ENCODE measurements around the gene FAM43B. TPM values are rescaled to one million over a fixed set of nuclear protein-coding genes. Genes with fewer than 3 reads are reported as not detected.

The FAM43B gene
- total and polyA plus RNA-seq, 10 of the 15 experiments (the other 5 are each of a cell fraction or from before 2014, with no cell fraction given), result not detected

DNA sequence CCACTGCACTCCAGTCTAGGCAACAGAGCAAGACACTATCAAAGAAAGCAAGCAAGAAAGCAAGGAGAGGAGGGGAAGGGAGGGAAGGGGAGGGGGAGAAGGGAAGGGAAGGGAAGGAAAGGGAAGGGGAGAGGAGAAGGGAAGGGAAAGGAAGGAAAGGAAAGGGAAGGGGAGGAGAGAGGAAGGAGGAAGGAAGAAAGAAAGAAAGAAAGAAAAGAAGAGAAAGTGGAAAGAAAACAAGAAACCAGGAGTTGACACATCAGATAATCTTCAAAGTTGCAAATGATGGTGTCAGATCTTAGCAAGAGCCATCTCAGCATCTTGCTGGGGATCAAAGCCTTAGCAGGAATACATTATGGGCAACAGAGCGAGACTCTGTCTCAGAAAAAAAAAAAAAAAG is 21.6 kb downstream of the FAM43B start (continued):
- TF ChIP-seq, protein P1, sequence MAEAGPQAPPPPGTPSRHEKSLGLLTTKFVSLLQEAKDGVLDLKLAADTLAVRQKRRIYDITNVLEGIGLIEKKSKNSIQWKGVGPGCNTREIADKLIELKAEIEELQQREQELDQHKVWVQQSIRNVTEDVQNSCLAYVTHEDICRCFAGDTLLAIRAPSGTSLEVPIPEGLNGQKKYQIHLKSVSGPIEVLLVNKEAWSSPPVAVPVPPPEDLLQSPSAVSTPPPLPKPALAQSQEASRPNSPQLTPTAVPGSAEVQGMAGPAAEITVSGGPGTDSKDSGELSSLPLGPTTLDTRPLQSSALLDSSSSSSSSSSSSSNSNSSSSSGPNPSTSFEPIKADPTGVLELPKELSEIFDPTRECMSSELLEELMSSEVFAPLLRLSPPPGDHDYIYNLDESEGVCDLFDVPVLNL (IDR thresholded peaks at IDR 0.05; ENCODE audit: low read depth, low read length), result no peak
- no peak for TF ChIP-seq NFXL1 (IDR thresholded peaks at IDR 0.05; ENCODE audit: borderline replicate concordance)
- TF ChIP-seq SRF (IDR thresholded peaks at IDR 0.05; ENCODE audit: low read depth in 2 of 2, low read length in 2 of 2), result no peak
- no peak for TF ChIP-seq IKZF2 (IDR thresholded peaks at IDR 0.05)

DNA sequence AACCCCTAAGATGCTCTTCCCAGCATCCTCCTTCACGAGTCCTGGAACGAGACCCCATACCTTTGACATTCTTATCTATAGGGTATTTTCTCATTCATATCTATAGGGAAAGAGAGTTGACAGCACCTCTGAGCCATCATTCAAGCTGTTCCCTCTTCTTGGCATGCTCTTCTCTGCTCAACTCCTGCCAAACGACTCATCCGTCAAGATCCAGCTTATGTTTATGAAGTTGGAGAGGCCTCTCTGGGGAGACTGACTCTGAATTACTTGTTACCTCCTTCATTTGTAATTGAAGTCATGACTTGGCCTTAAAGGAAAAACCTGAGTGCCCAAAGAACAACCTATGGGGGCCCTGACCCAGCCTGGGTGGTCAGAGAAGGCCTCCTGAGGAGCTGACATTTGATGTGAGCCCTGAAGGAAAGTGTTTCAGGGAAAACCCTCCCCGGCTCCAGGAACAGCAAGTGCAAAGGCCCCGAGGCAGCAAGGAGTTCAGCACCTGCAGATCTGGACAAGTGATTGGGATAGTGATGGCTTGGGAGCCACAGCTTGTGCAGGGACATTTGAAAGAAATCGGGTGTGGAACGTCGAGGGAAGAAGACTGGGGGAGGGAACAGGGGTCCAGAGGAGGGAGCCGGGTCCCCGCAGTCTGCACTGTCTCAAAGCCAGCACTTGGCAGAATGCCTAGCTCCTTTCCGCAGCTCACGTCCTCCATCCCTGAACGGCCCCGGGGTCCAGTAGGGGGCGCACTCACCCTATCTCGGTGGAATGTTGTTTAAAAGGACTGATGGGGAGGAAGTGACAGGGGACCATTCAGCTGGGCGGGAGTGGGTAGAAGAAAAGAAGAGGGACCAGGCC is 22.5 kb downstream of the FAM43B start:
- 16% methylated on average over 18 of the region's 18 CpGs for WGBS (ENCODE audit: insufficient coverage, insufficient replicate concordance, low lambda C conversion rate, missing lambda C conversion rate)
- H4K20me1 ChIP-seq (ENCODE audit: control insufficient read depth, insufficient read depth), result no peaks in the 10 kb centered on the region
- H3K4me1 ChIP-seq (ENCODE audit: control insufficient read depth, insufficient read depth, low read length), result no peaks in the 10 kb centered on the region
- H3K79me2 ChIP-seq (ENCODE audit: control insufficient read depth, insufficient read depth, low read length), result no peaks in the 10 kb centered on the region
- BruUV-seq (replicated peaks), result no TSS peak
- H3K36me3 ChIP-seq (ENCODE audit: control insufficient read depth in 2 of 2, insufficient read depth in 2 of 2, low read length in 1 of 2), result no peaks in the 10 kb centered on the region
- in situ Hi-C loops (cut with MboI), result no loop called here
- ATAC-seq (peak; percentile 84), FAIRE-seq (no peak), DNase-seq (ENCODE audit: low read depth, low spot score) (no peak)
- ChIA-PET POLR2A (interaction anchor here (0.5 kb wide), 1 partner anchor 21 kb away, joined by 4 read pairs; no protein-coding TSS in a partner anchor), SMC1A (ENCODE audit: uncharacterized antibody, unreplicated experiment) (interaction anchor here (0.6 to 1.6 kb wide), 5 partner anchors 38 to 938 kb away, joined by 3 to 6 read pairs (median 4); no protein-coding TSS in a partner anchor), CTCF (interaction anchor here (0.6 to 2.2 kb wide), 19 partner anchors 10 to 620 kb away, joined by 3 to 31 read pairs (median 4); partner anchors contain the start of genes DDOST and PINK1), RAD21 (ENCODE audit: unreplicated experiment) (interaction anchor here (1.0 to 1.1 kb wide), 2 partner anchors 59 to 621 kb away, joined by 3 to 4 read pairs; no protein-coding TSS in a partner anchor)
- H3K9me3 ChIP-seq (replicated peaks; ENCODE audit: control insufficient read depth, insufficient read depth, low read length), result no peaks in the 10 kb centered on the region; the same call in 2 of the 3 replicates
- H3K4me2 ChIP-seq (ENCODE audit: control insufficient read depth, insufficient read depth), result no peak overlapping the region
- H3K4me3 ChIP-seq, result no peak overlapping the region
- no peak overlapping the region for H3K27ac ChIP-seq (ENCODE audit: control insufficient read depth, insufficient read depth)
- no peak overlapping the region for H2AFZ ChIP-seq (ENCODE audit: control insufficient read depth, low read depth, low read length)
- intact Hi-C loops (cut with micrococcal nuclease; ENCODE audit: unreplicated experiment), result loop anchor here (1.0 kb wide), 1 partner anchor 65 kb away; no protein-coding TSS in a partner anchor
- H3K27me3 ChIP-seq (replicated peaks in 1 of 2; ENCODE audit: control insufficient read depth in 2 of 2, insufficient read depth in 2 of 2, low read length in 1 of 2), result no peaks in the 10 kb centered on the region
- TF ChIP-seq SMC3 (IDR thresholded peaks at IDR 0.05; ENCODE audit: borderline replicate concordance, low read length) (peak; percentile 28; the same call in 1 of the 2 replicates), FOS (IDR thresholded peaks at IDR 0.05; ENCODE audit: borderline replicate concordance, extremely low read depth, insufficient read length) (no peak), RAD21 (IDR thresholded peaks at IDR 0.05; ENCODE audit: insufficient read depth, low read depth, low read length) (peak; percentile 41), RUNX3 (IDR thresholded peaks at IDR 0.05; ENCODE audit: low read length) (no peak), LARP7 (IDR thresholded peaks at IDR 0.05) (no peak)
- TF ChIP-seq, protein P2, sequence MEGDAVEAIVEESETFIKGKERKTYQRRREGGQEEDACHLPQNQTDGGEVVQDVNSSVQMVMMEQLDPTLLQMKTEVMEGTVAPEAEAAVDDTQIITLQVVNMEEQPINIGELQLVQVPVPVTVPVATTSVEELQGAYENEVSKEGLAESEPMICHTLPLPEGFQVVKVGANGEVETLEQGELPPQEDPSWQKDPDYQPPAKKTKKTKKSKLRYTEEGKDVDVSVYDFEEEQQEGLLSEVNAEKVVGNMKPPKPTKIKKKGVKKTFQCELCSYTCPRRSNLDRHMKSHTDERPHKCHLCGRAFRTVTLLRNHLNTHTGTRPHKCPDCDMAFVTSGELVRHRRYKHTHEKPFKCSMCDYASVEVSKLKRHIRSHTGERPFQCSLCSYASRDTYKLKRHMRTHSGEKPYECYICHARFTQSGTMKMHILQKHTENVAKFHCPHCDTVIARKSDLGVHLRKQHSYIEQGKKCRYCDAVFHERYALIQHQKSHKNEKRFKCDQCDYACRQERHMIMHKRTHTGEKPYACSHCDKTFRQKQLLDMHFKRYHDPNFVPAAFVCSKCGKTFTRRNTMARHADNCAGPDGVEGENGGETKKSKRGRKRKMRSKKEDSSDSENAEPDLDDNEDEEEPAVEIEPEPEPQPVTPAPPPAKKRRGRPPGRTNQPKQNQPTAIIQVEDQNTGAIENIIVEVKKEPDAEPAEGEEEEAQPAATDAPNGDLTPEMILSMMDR (IDR thresholded peaks at IDR 0.05 in 2 of 3, conservative IDR thresholded peaks at IDR 0.05 in 1 of 3; ENCODE audit: control insufficient read depth in 2 of 3, extremely low read depth in 1 of 3, insufficient read depth in 1 of 3, low read depth in 3 of 3, low read length in 3 of 3), result peak; percentile 48 to 62 (median 61)
- H3K9ac ChIP-seq (ENCODE audit: control insufficient read depth, insufficient read depth, low read length), result no peak overlapping the region

All from GM12878 (cell line).